WTC11 (cell line): Measurements from ENCODE around the gene ASIC2. TPM values are rescaled to one million over a fixed set of nuclear protein-coding genes. Genes with fewer than 3 reads are reported as not detected.

ENCODE experiments used
- ATAC-seq: fragments of 200-7000 bp; cut with Tn5 transposase; 2 replicates; pipeline ENCODE4 v1.10.0; 2021; ENCODE audit warnings: mild to moderate bottlenecking, moderate library complexity
- CTCF ChIA-PET: fragments of 300-600 bp; sonication (Branson Sonifier 250); formaldehyde crosslinking; loops from one replicate; lab custom pipeline; 2021; ENCODE audit warnings: antibody characterized with exemption; lab: Charles Lee
- POLR2A ChIA-PET: fragments of 350-600 bp; sonication (Branson Sonifier 250); formaldehyde crosslinking; loops from one replicate; lab custom pipeline; 2021; ENCODE audit warnings: antibody characterized with exemption; lab: Charles Lee
- DNase-seq: peaks from one replicate; pipeline ENCODE4 v3.0.0; 2021; ENCODE audit warnings: low spot score
- H3K27ac Mint-ChIP-seq: 2 replicates; pipeline ENCODE4 v1.8.0; 2021; ENCODE audit warnings: mixed read lengths
- H3K27me3 Mint-ChIP-seq: 2 replicates; pipeline ENCODE4 v1.8.0; 2021; ENCODE audit warnings: low read depth, mild to moderate bottlenecking, moderate library complexity, mixed read lengths
- H3K36me3 Mint-ChIP-seq: 2 replicates; pipeline ENCODE4 v1.8.0; 2021; ENCODE audit warnings: mixed read lengths
- H3K4me1 Mint-ChIP-seq: 2 replicates; pipeline ENCODE4 v1.8.0; 2022; ENCODE audit warnings: mixed read lengths
- H3K4me3 Mint-ChIP-seq: 2 replicates; pipeline ENCODE4 v1.8.0; 2021; ENCODE audit warnings: mild to moderate bottlenecking, moderate library complexity, mixed read lengths
- H3K9me3 Mint-ChIP-seq: 2 replicates; pipeline ENCODE4 v1.8.0; 2021; ENCODE audit warnings: mixed read lengths
- AR ChIP-seq: fragments of 250-450 bp; sonication (Bioruptor Pico); IDR thresholded peaks from 2 replicates; pipeline ENCODE4 v1.9.0; 2021; ENCODE audit warnings: mild to moderate bottlenecking
- CBFB ChIP-seq: sonication (generic); formaldehyde crosslinking; IDR thresholded peaks from 2 replicates; pipeline ENCODE4 v1.8.1; 2022; ENCODE audit warnings: mild to moderate bottlenecking, low read depth, missing genetic modification reagents
- CTCF ChIP-seq: fragments of 200-600 bp; IDR thresholded peaks from 2 replicates; pipeline ENCODE4 v1.8.0; 2022; ENCODE audit warnings: antibody characterized with exemption
- E2F4 ChIP-seq: sonication (generic); formaldehyde crosslinking; IDR thresholded peaks from 2 replicates; pipeline ENCODE4 v1.8.1; 2022; ENCODE audit warnings: low read depth, mild to moderate bottlenecking, moderate library complexity, missing genetic modification reagents, borderline replicate concordance
- ETV6 ChIP-seq: sonication (generic); formaldehyde crosslinking; IDR thresholded peaks from 2 replicates; pipeline ENCODE4 v1.8.1; 2022; ENCODE audit warnings: mild to moderate bottlenecking, missing genetic modification reagents
- FOXJ3 ChIP-seq: sonication (generic); formaldehyde crosslinking; IDR thresholded peaks from 2 replicates; pipeline ENCODE4 v1.9.0; 2021; ENCODE audit warnings: missing genetic modification reagents, mild to moderate bottlenecking, borderline replicate concordance
- FOXP1 ChIP-seq: sonication (generic); formaldehyde crosslinking; IDR thresholded peaks from 2 replicates; pipeline ENCODE4 v1.8.0; 2022; ENCODE audit warnings: missing genetic modification reagents, mild to moderate bottlenecking, moderate library complexity, borderline replicate concordance
- GTF2I ChIP-seq: fragments of 250-450 bp; sonication (Bioruptor Pico); conservative IDR thresholded peaks from 2 replicates; pipeline ENCODE4 v1.4.0; 2021; ENCODE audit warnings: mild to moderate bottlenecking
- HMGA2 ChIP-seq: fragments of 250-450 bp; sonication (Bioruptor Pico); IDR thresholded peaks from 2 replicates; pipeline ENCODE4 v1.4.0; 2021; ENCODE audit warnings: mild to moderate bottlenecking, moderate library complexity
- HMGXB4 ChIP-seq: sonication (generic); formaldehyde crosslinking; IDR thresholded peaks from 2 replicates; pipeline ENCODE4 v1.8.1; 2023; ENCODE audit warnings: mild to moderate bottlenecking, moderate library complexity, missing genetic modification reagents
- IRF1 ChIP-seq: sonication (generic); formaldehyde crosslinking; IDR thresholded peaks from 2 replicates; pipeline ENCODE4 v1.8.0; 2023; ENCODE audit warnings: missing genetic modification reagents
- JAZF1 ChIP-seq: fragments of 250-450 bp; sonication (Bioruptor Pico); IDR thresholded peaks from 2 replicates; pipeline ENCODE4 v1.9.0; 2021; ENCODE audit warnings: moderate library complexity, mild to moderate bottlenecking, inconsistent platforms
- MYBL2 ChIP-seq: sonication (generic); formaldehyde crosslinking; IDR thresholded peaks from 2 replicates; pipeline ENCODE4 v1.8.1; 2023; ENCODE audit warnings: mild to moderate bottlenecking, moderate library complexity, missing genetic modification reagents
- NFATC4 ChIP-seq: fragments of 250-450 bp; sonication (Bioruptor Pico); IDR thresholded peaks from 2 replicates; pipeline ENCODE4 v1.9.0; 2021; ENCODE audit warnings: mild to moderate bottlenecking
- NFE2L1 ChIP-seq: sonication (generic); formaldehyde crosslinking; IDR thresholded peaks from 2 replicates; pipeline ENCODE4 v1.8.1; 2023; ENCODE audit warnings: missing genetic modification reagents
- NR3C1 ChIP-seq: sonication (generic); formaldehyde crosslinking; conservative IDR thresholded peaks from 2 replicates; pipeline ENCODE4 v1.8.1; 2023; ENCODE audit warnings: low read depth, mild to moderate bottlenecking, missing genetic modification reagents
- OVOL2 ChIP-seq: fragments of 250-450 bp; sonication (Bioruptor Pico); IDR thresholded peaks from 2 replicates; pipeline ENCODE4 v1.9.0; 2021; ENCODE audit warnings: mild to moderate bottlenecking, borderline replicate concordance
- SOX15 ChIP-seq: fragments of 250-450 bp; sonication (Bioruptor Pico); IDR thresholded peaks from 2 replicates; pipeline ENCODE4 v1.9.0; 2021; ENCODE audit warnings: mild to moderate bottlenecking
- ZNF121 ChIP-seq: sonication (generic); formaldehyde crosslinking; IDR thresholded peaks from 2 replicates; pipeline ENCODE4 v1.8.0; 2023; ENCODE audit warnings: missing genetic modification reagents
- ZNF232 ChIP-seq: sonication (generic); formaldehyde crosslinking; IDR thresholded peaks from 2 replicates; pipeline ENCODE4 v1.8.0; 2022; ENCODE audit warnings: mild to moderate bottlenecking, missing genetic modification reagents
- ZNF263 ChIP-seq: sonication (generic); formaldehyde crosslinking; IDR thresholded peaks from 2 replicates; pipeline ENCODE4 v1.8.1; 2022; ENCODE audit warnings: low read depth, mild to moderate bottlenecking, moderate library complexity, missing genetic modification reagents
- ZNF317 ChIP-seq: sonication (generic); formaldehyde crosslinking; IDR thresholded peaks from 2 replicates; pipeline ENCODE4 v1.8.1; 2023; ENCODE audit warnings: low read depth, mild to moderate bottlenecking, moderate library complexity, missing genetic modification reagents, borderline replicate concordance
- total RNA-seq: library from RNA; stranded (reverse); gene quantifications from 3 replicates; pipeline ENCODE4 v1.2.3, GENCODE V29; 2021

The ASIC2 gene
- total RNA-seq, 1 experiment from 2014 or later = 2.7 TPM

- 0 out of 2 replicates have a peak, but pooled peaks have one; percentile 80 for TF ChIP-seq HMGXB4 (CRISPR knock-in tag)
- TF ChIP-seq FOXJ3 (CRISPR knock-in tag) = no peak
- no peak for TF ChIP-seq ZNF263
- TF ChIP-seq ZNF232 (CRISPR knock-in tag) = 0 out of 2 replicates have a peak, but pooled peaks have one; percentile 22
- 0 out of 2 replicates have a peak, but pooled peaks have one; percentile 33 for TF ChIP-seq MYBL2 (CRISPR knock-in tag)
- TF ChIP-seq, all 79 proteins: peak for 9
Measured at GRCh38 chr17:33291248-33292200, 1.6 kb downstream of the ASIC2 start (continued).

- no peaks in the 10 kb centered on the region for H3K9me3 Mint-ChIP-seq
- ChIA-PET POLR2A (interaction anchor here (0.6 to 0.7 kb wide), 2 partner anchors 53 to 110 kb away, joined by 3 read pairs; no protein-coding TSS in a partner anchor), CTCF (interaction anchor here (1.1 to 5.6 kb wide), 2 partner anchors 231 to 254 kb away, joined by 3 to 55 read pairs; no protein-coding TSS in a partner anchor)
- peaks cover 9% of the 10 kb centered on the region for H3K4me1 Mint-ChIP-seq
- no peak for DNase-seq
- no peak for TF ChIP-seq CTCF
- no peak for TF ChIP-seq CBFB
- no peak for TF ChIP-seq AR (CRISPR knock-in tag)
- no peak for TF ChIP-seq ETV6 (CRISPR knock-in tag)
- H3K36me3 Mint-ChIP-seq = no peaks in the 10 kb centered on the region
- no peak overlapping the region for H3K4me3 Mint-ChIP-seq
- ATAC-seq = no peak
- H3K27ac Mint-ChIP-seq = no peak overlapping the region
- peaks cover 67% of the 10 kb centered on the region for H3K27me3 Mint-ChIP-seq
Measured at GRCh38 chr17:33290253-33290652, 2.8 kb downstream of the ASIC2 start.

GRCh38 chr17:33288954-33289353, 4.1 kb downstream of the ASIC2 start:
- peaks cover 54% of the 10 kb centered on the region for H3K27me3 Mint-ChIP-seq

More at GRCh38 chr17:33288954-33289353, 4.1 kb downstream of the ASIC2 start:
- CTCF ChIA-PET = interaction anchor here (0.9 to 5.6 kb wide), 5 partner anchors 174 to 386 kb away, joined by 3 to 55 read pairs (median 3); no protein-coding TSS in a partner anchor
- POLR2A ChIA-PET = no interaction called here
- peak; percentile 21 for DNase-seq
- Mint-ChIP-seq H3K36me3 (no peaks in the 10 kb centered on the region), H3K4me1 (peaks cover 9% of the 10 kb centered on the region), H3K9me3 (no peaks in the 10 kb centered on the region), H3K4me3 (no peak overlapping the region), H3K27ac (no peak overlapping the region)
- peak; percentile 18 for ATAC-seq
- TF ChIP-seq FOXP1 (no peak), IRF1 (CRISPR knock-in tag) (no peak), JAZF1 (no peak), ZNF317 (no peak), NFE2L1 (CRISPR knock-in tag) (no peak), NFATC4 (CRISPR knock-in tag) (no peak), E2F4 (CRISPR knock-in tag) (no peak), OVOL2 (CRISPR knock-in tag) (no peak), SOX15 (no peak), HMGA2 (no peak), GTF2I (no peak), MYBL2 (CRISPR knock-in tag) (no peak), NR3C1 (CRISPR knock-in tag) (no peak), ZNF121 (CRISPR knock-in tag) (no peak)
